ENCODE measurements around the gene NADK2.

Gene NADK2

GRCh38 chr5:36160617-36161016, 81.1 kb downstream of the NADK2 start:
- DNase-seq, result no peak

- DNase-seq, result no peak
These were observed 83.6 kb downstream of the NADK2 start for GRCh38 chr5:36158144-36158543.

- DNase-seq, result no peak
These were observed 85.1 kb downstream of the NADK2 start for GRCh38 chr5:36156619-36157018.

GRCh38 chr5:36156121-36156601, 85.6 kb downstream of the NADK2 start:
- no peak for DNase-seq

GRCh38 chr5:36155291-36155690, 86.4 kb downstream of the NADK2 start:
- no peak for DNase-seq

GRCh38 chr5:36153726-36154125, 88.0 kb downstream of the NADK2 start:
- DNase-seq, result no peak

- no peak for DNase-seq
These were observed 88.4 kb downstream of the NADK2 start for GRCh38 chr5:36153298-36153677.

GRCh38 chr5:36152324-36153297, 89.1 kb downstream of the NADK2 start:
- peak in 1 of 2 donors; percentile 11 for DNase-seq

GRCh38 chr5:36151434-36152323, 90.0 kb downstream of the NADK2 start, which contains the start of the genes LMBRD2 and SKP2:
Gene LMBRD2, minus strand, starts transcription at chr5:36151887. Its CDS starts 8,538 bp downstream, at chr5:36143349.
Gene SKP2, plus strand, starts transcription at chr5:36152111. Its CDS starts 152 bp downstream, at chr5:36152263.
- peak; percentile 96 to 97 for DNase-seq

- DNase-seq, result peak; percentile 47 to 49
These were observed 90.9 kb downstream of the NADK2 start for GRCh38 chr5:36150676-36151433.

- DNase-seq, result no peak
These were observed 94.0 kb downstream of the NADK2 start for GRCh38 chr5:36147681-36148080.

- no peak for DNase-seq
These were observed 95.3 kb downstream of the NADK2 start for GRCh38 chr5:36146390-36146789.

GRCh38 chr5:36145311-36145710, 96.4 kb downstream of the NADK2 start:
- DNase-seq, result no peak

Measured in inflammatory macrophage treated with lipopolysaccharide for 1 hour (primary cell).